GM13976 (cell line): ENCODE measurements around the gene WNT5B.

Experiments used
- DNase-seq: peaks from one replicate; pipeline ENCODE4 v3.0.0; 2012; ENCODE audit warnings: low spot score
- CTCF ChIP-seq: IDR thresholded peaks from 2 replicates; pipeline ENCODE4 v1.5.1; 2012; ENCODE audit warnings: borderline replicate concordance, mild to moderate bottlenecking; ENCODE audit not compliant: insufficient read depth; ENCODE audit errors: extremely low read depth, missing control alignments, control extremely low read depth
- in situ Hi-C: fragments of 300-500 bp; cut with MboI; formaldehyde crosslinking; loops from one replicate; pipeline ENCODE4 v1.12.0; 2022; ENCODE audit warnings: low sequenced_read_pairs, mixed read lengths, inconsistent platforms; ENCODE audit not compliant: unreplicated experiment

WNT5B gene

GRCh38 chr12:1646569-1647284 is 17.7 kb downstream of the WNT5B start:
- in situ Hi-C loops: loop anchor here (25.0 kb wide), 1 partner anchor 941 kb away; no protein-coding TSS in a partner anchor
- DNase-seq: peak; percentile 63
- no peak for TF ChIP-seq CTCF

GRCh38 chr12:1647285-1647669 is 18.2 kb downstream of the WNT5B start:
- DNase-seq: no peak
- no peak for TF ChIP-seq CTCF
- in situ Hi-C loops: loop anchor here (25.0 kb wide), 1 partner anchor 940 kb away; no protein-coding TSS in a partner anchor

GRCh38 chr12:1650260-1650977 is 21.4 kb downstream of the WNT5B start:
- DNase-seq: no peak
- in situ Hi-C loops: loop anchor here (5.0 to 10.0 kb wide), 2 partner anchors 137 to 284 kb away; no protein-coding TSS in a partner anchor
- TF ChIP-seq CTCF: no peak

- TF ChIP-seq CTCF: no peak
- no peak for DNase-seq
- in situ Hi-C loops: loop anchor here (5.0 to 10.0 kb wide), 2 partner anchors 136 to 284 kb away; no protein-coding TSS in a partner anchor
These were observed 21.9 kb downstream of the WNT5B start for GRCh38 chr12:1650978-1651361.

- no peak for DNase-seq
- in situ Hi-C loops: loop anchor here (5.0 to 10.0 kb wide), 2 partner anchors 135 to 283 kb away; no protein-coding TSS in a partner anchor
- TF ChIP-seq CTCF: no peak
These were observed 22.9 kb downstream of the WNT5B start for GRCh38 chr12:1651946-1652345.

GRCh38 chr12:1655225-1655788 is 26.3 kb downstream of the WNT5B start:
- in situ Hi-C loops: loop anchor here (10.0 kb wide), 1 partner anchor 279 kb away; no protein-coding TSS in a partner anchor
- DNase-seq: no peak

More at GRCh38 chr12:1655225-1655788, 26.3 kb downstream of the WNT5B start:
- TF ChIP-seq CTCF: no peak
